Measurements from ENCODE around the gene BCORL1. TPM values are rescaled to one million over a fixed set of nuclear protein-coding genes. Genes with fewer than 3 reads are reported as not detected.

The BCORL1 gene
- total RNA-seq, 4 donors from 2014 or later: 7.4 to 16.5 (median 11.5) TPM

DNA sequence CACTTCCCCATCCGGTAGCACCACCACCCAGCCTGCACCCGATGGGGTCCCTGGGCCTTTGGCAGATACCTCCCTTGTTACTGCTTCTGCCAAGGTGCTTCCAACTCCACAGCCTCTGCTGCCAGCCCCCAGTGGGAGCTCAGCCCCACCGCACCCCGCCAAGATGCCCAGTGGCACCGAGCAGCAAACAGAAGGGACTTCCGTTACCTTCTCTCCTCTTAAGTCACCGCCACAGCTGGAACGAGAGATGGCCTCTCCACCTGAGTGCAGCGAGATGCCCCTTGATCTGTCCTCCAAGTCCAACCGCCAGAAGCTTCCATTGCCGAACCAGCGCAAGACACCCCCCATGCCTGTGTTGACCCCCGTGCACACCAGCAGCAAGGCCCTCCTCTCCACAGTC lies 31.9 kb downstream of the BCORL1 start:
- H3K4me3 ChIP-seq: no peak overlapping the region
- peaks cover 0 to 13% (median 0%) of the 10 kb centered on the region in 3 donors for H3K36me3 ChIP-seq
- H3K9me3 ChIP-seq: no peaks in the 10 kb centered on the region
- no peak for DNase-seq
- H3K27me3 ChIP-seq: no peaks in the 10 kb centered on the region
- no peaks in the 10 kb centered on the region for H3K4me1 ChIP-seq
- TF ChIP-seq, protein P1, sequence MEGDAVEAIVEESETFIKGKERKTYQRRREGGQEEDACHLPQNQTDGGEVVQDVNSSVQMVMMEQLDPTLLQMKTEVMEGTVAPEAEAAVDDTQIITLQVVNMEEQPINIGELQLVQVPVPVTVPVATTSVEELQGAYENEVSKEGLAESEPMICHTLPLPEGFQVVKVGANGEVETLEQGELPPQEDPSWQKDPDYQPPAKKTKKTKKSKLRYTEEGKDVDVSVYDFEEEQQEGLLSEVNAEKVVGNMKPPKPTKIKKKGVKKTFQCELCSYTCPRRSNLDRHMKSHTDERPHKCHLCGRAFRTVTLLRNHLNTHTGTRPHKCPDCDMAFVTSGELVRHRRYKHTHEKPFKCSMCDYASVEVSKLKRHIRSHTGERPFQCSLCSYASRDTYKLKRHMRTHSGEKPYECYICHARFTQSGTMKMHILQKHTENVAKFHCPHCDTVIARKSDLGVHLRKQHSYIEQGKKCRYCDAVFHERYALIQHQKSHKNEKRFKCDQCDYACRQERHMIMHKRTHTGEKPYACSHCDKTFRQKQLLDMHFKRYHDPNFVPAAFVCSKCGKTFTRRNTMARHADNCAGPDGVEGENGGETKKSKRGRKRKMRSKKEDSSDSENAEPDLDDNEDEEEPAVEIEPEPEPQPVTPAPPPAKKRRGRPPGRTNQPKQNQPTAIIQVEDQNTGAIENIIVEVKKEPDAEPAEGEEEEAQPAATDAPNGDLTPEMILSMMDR (IDR thresholded peaks at IDR 0.05): no peak
- no peak for TF ChIP-seq POLR2A (IDR thresholded peaks at IDR 0.05)
- H3K27ac ChIP-seq: no peak overlapping the region

DNA sequence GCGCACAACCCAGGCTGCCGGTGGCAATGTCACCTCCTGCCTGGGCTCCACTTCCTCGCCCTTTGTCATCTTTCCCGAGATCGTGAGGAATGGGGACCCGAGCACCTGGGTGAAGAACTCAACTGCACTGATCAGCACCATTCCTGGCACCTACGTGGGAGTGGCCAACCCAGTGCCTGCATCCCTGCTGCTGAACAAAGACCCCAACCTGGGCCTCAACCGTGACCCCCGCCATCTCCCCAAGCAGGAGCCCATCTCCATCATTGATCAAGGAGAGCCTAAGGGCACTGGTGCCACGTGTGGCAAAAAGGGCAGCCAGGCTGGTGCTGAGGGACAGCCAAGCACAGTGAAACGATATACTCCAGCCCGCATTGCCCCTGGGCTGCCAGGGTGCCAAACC lies 32.3 kb downstream of the BCORL1 start:
- no peak overlapping the region for H3K4me3 ChIP-seq
- DNase-seq: no peak
- TF ChIP-seq, protein P1 (IDR thresholded peaks at IDR 0.05): no peak
- TF ChIP-seq POLR2A (IDR thresholded peaks at IDR 0.05): no peak
- peaks cover 0 to 13% (median 0%) of the 10 kb centered on the region in 3 donors for H3K36me3 ChIP-seq
- H3K9me3 ChIP-seq: no peaks in the 10 kb centered on the region
- no peak overlapping the region for H3K27ac ChIP-seq
- H3K27me3 ChIP-seq: no peaks in the 10 kb centered on the region
- H3K4me1 ChIP-seq: no peaks in the 10 kb centered on the region

DNA sequence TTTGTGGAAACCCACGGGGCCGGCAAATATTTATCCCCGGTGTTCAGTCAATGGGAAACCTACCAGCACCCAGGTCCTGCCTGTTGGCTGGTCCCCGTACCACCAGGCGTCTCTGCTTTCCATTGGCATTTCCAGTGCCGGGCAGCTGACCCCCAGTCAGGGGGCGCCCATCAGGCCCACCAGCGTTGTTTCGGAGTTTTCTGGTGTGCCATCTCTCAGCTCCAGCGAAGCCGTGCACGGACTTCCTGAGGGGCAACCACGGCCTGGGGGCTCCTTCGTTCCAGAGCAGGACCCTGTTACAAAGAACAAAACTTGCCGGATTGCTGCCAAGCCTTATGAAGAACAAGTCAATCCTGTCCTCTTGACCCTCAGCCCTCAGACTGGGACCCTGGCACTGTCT lies 32.7 kb downstream of the BCORL1 start:
- Histone ChIP-seq H3K27me3 (no peaks in the 10 kb centered on the region), H3K36me3 (peaks cover 0 to 13% (median 0%) of the 10 kb centered on the region in 3 donors), H3K9me3 (no peaks in the 10 kb centered on the region), H3K4me1 (no peaks in the 10 kb centered on the region), H3K4me3 (no peak overlapping the region), H3K27ac (no peak overlapping the region)
- DNase-seq: no peak
- TF ChIP-seq, protein P1 (IDR thresholded peaks at IDR 0.05): no peak
- no peak for TF ChIP-seq POLR2A (IDR thresholded peaks at IDR 0.05)

DNA sequence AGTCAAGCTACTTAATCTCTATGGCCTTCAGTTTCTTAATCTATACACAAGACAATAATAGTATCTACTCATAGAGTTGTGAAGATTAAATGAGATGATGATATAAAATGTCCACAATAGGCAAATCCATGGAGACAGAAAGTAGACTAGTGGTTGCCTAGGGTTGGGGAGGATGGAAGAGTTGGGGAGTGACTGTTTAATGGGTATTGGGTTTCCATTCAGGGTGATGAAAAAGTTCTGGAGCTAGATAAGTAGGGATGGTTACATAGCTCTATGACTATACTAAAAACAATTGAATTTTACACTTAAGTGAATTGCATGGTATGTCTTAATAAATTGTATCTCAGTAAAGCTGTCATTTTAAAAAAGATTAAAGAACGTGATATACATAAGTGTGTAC lies 35.7 kb downstream of the BCORL1 start:
- no peak for TF ChIP-seq POLR2A (IDR thresholded peaks at IDR 0.05)
- TF ChIP-seq, protein P1 (IDR thresholded peaks at IDR 0.05): no peak
- no peak overlapping the region for H3K27ac ChIP-seq
- H3K36me3 ChIP-seq: peaks cover 0 to 18% (median 0%) of the 10 kb centered on the region in 3 donors
- no peak for DNase-seq
- no peaks in the 10 kb centered on the region for H3K27me3 ChIP-seq
- no peaks in the 10 kb centered on the region for H3K9me3 ChIP-seq
- H3K4me1 ChIP-seq: no peaks in the 10 kb centered on the region
- no peak overlapping the region for H3K4me3 ChIP-seq

DNA sequence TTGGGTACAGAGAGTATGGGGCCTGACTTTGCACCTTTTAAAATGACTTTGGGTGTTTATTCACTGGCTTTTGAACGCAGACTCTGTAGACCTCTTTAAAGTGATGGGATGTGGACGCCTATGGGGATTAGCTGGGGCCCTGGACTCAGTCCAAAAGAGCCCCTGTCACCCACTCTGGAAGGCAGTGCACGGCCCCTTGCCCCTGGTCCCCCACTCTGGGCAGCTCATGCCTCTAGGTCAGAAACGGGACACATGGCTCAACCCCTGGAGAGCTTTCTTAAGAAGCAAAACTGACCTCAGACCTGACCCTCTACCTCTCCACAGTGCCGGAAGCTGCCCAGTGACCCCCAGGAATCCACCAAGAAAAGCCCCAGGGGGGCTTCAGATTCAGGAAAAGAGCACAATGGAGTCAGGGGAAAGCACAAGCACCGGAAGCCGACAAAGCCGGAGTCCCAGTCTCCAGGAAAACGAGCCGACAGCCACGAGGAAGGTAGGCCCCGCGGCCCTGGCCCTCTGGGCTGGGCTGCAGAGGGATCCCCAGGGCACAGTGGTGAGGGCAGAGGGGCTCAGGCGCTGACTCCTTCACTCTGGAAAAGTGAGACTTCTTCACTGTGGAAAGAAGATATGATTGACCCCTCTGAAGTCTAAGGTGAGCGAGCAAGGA lies 38.4 kb downstream of the BCORL1 start:
- TF ChIP-seq, protein P1 (IDR thresholded peaks at IDR 0.05): no peak
- no peak for TF ChIP-seq POLR2A (IDR thresholded peaks at IDR 0.05)
- Histone ChIP-seq H3K36me3 (peaks cover 0 to 15% (median 0%) of the 10 kb centered on the region in 3 donors), H3K27ac (no peak overlapping the region), H3K27me3 (no peaks in the 10 kb centered on the region), H3K9me3 (no peaks in the 10 kb centered on the region), H3K4me1 (no peaks in the 10 kb centered on the region), H3K4me3 (no peak overlapping the region)
- DNase-seq: no peak

Measured in Peyer's patch (tissue), 4 donors.